Mucosa of descending colon (tissue), 3 donors: Measurements from ENCODE around the gene PRKAR2B. TPM values are rescaled to one million over a fixed set of nuclear protein-coding genes. Genes with fewer than 3 reads are reported as not detected.
"Not testable (repeated sequence)": the region's sequence is repeated elsewhere in the genome, so short reads cannot be mapped to it uniquely, and the experiment has no call there.

Experiments
- ATAC-seq: fragments of 200-7000 bp; cut with Tn5 transposase; one replicate; pipeline ENCODE4 v1.9.1; 2020; ENCODE audit warnings: mild to moderate bottlenecking, moderate library complexity
- DNase-seq, 3 donors: peaks; one replicate each; pipeline ENCODE4 v3.0.0-alpha.2; 2020
- H3K36me3 ChIP-seq: fragments of 200-600 bp; one replicate; pipeline ENCODE4 v1.8.0; 2021; ENCODE audit warnings: low read depth, mild to moderate bottlenecking
- H3K4me1 ChIP-seq: fragments of 200-600 bp; one replicate; pipeline ENCODE4 v1.8.0; 2021; ENCODE audit warnings: low read depth, mild to moderate bottlenecking
- H3K4me3 ChIP-seq: fragments of 200-600 bp; one replicate; pipeline ENCODE4 v1.8.0; 2021; ENCODE audit warnings: mild to moderate bottlenecking
- H3K9me3 ChIP-seq: fragments of 200-600 bp; one replicate; pipeline ENCODE4 v1.8.0; 2021; ENCODE audit warnings: mild to moderate bottlenecking
- intact Hi-C, 2 donors: fragments of 100-400 bp; cut with DNase I in 1 of 2; cut with micrococcal nuclease in 1 of 2; formaldehyde crosslinking; loops; one replicate each; pipeline versions ENCODE4 v1.11.0 to v1.11.1; 2022; cut with DNase I, micrococcal nuclease
- total RNA-seq, 3 donors: library from RNA; stranded (reverse); fragmentation: NEBNext Ultra II Directional in 2 of 3; extraction: Animal tissue kit (Norgen Biotek cat#: 25700) in 2 of 3; gene quantifications; one replicate each; pipeline versions ENCODE4 v1.2.1 to v1.2.4, GENCODE V29; 2021 to 2023
- TF ChIP-seq, protein P1 (sequence below): fragments of 200-600 bp; IDR thresholded peaks from one replicate; pipeline ENCODE4 v1.8.0; 2022; ENCODE audit warnings: antibody characterized with exemption, mild to moderate bottlenecking
- donor health status: DM: no; HTN: no; CAD: no; lungs with moderate emphysema.
- donor health status: DM: no; HTN: no; CAD: no.
- donor health status: DM: no; HTN: yes; CAD: no.

Gene PRKAR2B
- total RNA-seq, 3 donors from 2014 or later, result 4.6 to 20.8 (median 6.4) TPM

DNA sequence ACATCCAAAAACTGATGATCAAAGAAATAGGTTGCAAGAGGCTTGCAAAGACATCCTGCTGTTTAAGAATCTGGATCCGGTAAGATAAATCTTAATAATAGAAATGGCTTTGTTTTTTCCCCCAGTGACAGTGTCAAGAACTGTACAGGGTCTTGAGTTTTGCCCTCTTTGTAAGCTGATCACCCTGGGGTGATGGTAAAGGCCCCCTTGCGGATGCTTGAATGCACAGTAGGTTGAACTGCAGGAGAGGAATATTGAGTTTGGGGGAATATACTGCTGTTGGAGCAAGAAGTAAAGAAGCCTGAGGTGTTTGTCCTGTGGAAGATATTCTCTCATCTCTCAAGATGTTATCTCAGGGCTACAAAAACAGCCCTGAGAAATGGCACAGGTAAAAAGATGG lies 83.7 kb downstream of the PRKAR2B start:
- Histone ChIP-seq H3K4me1 (no peaks in the 10 kb centered on the region), H3K36me3 (no peaks in the 10 kb centered on the region), H3K4me3 (no peak overlapping the region), H3K9me3 (no peaks in the 10 kb centered on the region)
- no peak for ATAC-seq
- DNase-seq, result no peak
- TF ChIP-seq, protein P1, sequence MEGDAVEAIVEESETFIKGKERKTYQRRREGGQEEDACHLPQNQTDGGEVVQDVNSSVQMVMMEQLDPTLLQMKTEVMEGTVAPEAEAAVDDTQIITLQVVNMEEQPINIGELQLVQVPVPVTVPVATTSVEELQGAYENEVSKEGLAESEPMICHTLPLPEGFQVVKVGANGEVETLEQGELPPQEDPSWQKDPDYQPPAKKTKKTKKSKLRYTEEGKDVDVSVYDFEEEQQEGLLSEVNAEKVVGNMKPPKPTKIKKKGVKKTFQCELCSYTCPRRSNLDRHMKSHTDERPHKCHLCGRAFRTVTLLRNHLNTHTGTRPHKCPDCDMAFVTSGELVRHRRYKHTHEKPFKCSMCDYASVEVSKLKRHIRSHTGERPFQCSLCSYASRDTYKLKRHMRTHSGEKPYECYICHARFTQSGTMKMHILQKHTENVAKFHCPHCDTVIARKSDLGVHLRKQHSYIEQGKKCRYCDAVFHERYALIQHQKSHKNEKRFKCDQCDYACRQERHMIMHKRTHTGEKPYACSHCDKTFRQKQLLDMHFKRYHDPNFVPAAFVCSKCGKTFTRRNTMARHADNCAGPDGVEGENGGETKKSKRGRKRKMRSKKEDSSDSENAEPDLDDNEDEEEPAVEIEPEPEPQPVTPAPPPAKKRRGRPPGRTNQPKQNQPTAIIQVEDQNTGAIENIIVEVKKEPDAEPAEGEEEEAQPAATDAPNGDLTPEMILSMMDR, result no peak
- intact Hi-C loops, result no loop called here

DNA sequence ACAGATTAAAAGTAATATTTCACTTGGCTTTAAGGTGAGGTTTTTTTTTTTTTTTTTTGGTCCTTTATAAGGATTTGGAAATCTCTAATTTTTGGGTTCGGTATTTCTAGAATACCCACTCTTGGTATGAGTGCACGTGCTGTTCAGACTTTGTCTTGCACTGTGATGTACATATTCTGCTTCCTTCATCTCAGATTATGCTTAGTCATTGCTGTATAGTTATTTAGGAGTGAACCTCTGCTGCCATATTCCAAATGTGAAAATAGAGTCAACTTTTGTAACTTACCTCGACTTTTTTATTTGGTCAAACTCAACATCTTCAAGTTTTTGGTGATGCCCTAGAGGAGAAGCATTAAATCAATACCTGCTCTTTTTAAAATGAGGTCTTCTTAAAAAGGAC lies 84.2 kb downstream of the PRKAR2B start:
- TF ChIP-seq, protein P1, result no peak
- DNase-seq (no peak), ATAC-seq (no peak)
- H3K4me1 ChIP-seq, result no peaks in the 10 kb centered on the region
- no peaks in the 10 kb centered on the region for H3K9me3 ChIP-seq
- no peak overlapping the region for H3K4me3 ChIP-seq
- H3K36me3 ChIP-seq, result no peaks in the 10 kb centered on the region
- intact Hi-C loops, result no loop called here

DNA sequence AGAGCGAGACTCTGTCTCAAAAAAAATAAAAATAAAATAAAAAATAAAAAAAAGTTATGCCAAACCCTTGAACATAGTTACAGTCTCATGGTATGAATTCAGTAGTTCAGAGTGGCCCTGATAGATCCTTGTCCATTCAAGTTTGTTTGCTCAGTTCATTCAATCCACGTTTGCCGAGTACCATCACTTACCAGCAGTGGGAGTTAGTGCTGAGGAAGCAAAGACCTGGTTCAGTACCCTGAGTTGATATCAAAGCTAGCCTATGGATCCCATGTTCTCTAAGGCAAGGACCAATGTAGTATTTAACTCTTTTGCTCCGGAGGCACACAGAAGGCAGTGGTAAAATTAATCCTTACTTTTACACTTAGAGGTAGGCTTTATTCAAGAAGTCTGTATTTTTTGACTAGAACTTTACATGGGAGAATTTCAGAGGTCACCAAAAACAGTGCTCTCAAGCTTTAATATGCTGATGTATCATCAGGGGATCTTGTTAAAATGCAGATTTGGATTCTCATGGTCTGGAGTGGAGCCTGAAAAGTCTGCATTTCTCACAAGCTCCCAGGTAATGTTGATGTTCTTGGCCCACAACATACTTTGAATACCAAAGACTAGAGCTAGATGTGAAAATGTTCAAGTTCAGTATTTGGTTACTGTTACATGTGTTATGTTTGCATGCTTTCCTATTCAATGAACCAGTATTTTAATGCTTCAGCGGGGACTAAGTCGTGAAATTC lies 86.1 kb downstream of the PRKAR2B start:
- ATAC-seq, result no peak
- H3K4me1 ChIP-seq, result no peaks in the 10 kb centered on the region
- no peak for DNase-seq
- no peaks in the 10 kb centered on the region for H3K36me3 ChIP-seq
- no peaks in the 10 kb centered on the region for H3K9me3 ChIP-seq
- no peak overlapping the region for H3K4me3 ChIP-seq
- TF ChIP-seq, protein P1, result no peak
- intact Hi-C loops, result no loop called here

DNA sequence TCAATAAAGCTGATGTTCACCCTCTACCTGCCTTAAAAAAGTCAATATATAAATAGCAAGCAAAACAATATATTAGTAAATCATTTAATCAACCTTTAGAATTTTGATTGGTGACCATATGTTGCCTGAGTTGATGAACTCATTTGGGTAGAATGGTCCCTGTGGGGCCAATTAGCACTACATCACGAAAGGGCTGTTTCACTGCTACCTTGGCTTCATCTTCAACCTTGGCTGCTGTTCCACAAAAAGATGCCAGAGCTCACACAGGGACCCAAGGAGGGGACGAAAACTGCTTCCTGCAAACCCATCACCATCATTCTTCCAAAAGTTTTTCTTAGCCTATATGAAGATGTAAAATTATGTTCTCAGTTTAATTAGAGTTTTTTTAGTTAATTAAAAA lies 88.9 kb downstream of the PRKAR2B start:
- TF ChIP-seq, protein P1, result no peak
- DNase-seq (no peak), ATAC-seq (no peak)
- H3K36me3 ChIP-seq, result no peaks in the 10 kb centered on the region
- intact Hi-C loops, result no loop called here
- no peaks in the 10 kb centered on the region for H3K9me3 ChIP-seq
- no peaks in the 10 kb centered on the region for H3K4me1 ChIP-seq
- H3K4me3 ChIP-seq, result no peak overlapping the region

DNA sequence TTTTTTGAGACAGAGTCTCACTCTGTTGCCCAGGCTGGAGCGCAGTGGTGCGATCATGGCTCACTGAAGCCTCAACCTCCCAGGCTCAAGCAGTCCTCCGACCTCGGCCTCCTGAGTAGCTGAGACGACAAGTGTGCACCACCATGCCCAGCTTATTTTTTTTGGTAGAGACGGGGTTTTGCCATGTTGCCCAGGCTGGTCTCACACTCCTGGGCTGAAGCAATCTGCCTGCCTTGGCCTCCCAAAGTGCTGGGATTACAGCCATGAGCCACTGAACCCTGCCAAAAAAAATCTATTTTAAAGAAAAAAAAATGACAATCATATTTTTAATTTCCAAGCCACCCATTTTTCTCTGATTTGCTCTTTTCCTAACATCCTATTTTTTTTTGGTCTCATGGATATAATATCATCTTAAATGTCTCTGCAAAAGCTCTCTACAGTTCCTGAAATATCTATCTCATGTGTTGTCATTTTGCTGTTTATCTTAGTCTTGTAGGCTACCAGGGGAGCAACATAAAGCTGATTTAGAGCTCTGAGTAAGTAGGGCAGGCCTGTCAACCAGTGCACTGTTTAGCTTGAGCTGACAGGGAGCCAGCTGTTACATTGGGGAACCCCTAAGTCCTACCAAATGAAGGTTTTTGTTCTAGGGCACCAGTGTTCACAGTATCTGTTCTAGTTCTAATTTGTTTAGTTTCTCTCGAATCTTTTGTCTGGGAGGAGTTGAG lies 94.4 kb downstream of the PRKAR2B start:
- Histone ChIP-seq H3K36me3 (no peaks in the 10 kb centered on the region), H3K4me3 (no peak overlapping the region), H3K9me3 (no peaks in the 10 kb centered on the region), H3K4me1 (no peaks in the 10 kb centered on the region)
- DNase-seq (no peak), ATAC-seq (no peak)
- TF ChIP-seq, protein P1, result no peak
- intact Hi-C loops, result no loop called here

DNA sequence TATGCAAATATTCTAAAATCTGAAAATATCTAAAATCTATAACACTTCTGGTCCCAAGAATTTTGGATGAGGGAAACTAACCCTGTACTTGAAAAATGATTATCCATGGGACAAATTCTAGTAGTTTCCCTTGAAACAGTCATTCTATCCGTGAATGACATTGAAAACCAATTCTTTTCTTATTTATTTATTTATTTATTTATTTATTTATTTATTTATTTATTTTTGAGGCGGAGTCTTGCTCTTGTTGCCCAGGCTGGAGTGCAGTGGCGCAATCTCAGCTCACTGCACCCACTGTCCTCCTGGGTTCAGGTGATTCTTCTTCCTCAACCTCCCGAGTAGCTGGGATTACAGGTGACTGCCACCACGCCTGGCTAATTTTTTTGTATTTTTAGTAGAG lies 99.4 kb downstream of the PRKAR2B start:
- ATAC-seq, DNase-seq, intact Hi-C loops: not testable (repeated sequence)

More for the DNA sequence above, 99.4 kb downstream of the PRKAR2B start:
- H3K36me3 ChIP-seq, H3K9me3 ChIP-seq, H3K4me3 ChIP-seq, H3K4me1 ChIP-seq: not testable (repeated sequence)
